ENCODE results near the gene ARHGEF39. TPM values are rescaled to one million over a fixed set of nuclear protein-coding genes. Genes with fewer than 3 reads are reported as not detected.
A peak's percentile ranks its signal among the peaks of the same experiment; 100 is the strongest.

ARHGEF39 gene
- total RNA-seq, 1 experiment from 2014 or later, result 15.3 TPM

DNA sequence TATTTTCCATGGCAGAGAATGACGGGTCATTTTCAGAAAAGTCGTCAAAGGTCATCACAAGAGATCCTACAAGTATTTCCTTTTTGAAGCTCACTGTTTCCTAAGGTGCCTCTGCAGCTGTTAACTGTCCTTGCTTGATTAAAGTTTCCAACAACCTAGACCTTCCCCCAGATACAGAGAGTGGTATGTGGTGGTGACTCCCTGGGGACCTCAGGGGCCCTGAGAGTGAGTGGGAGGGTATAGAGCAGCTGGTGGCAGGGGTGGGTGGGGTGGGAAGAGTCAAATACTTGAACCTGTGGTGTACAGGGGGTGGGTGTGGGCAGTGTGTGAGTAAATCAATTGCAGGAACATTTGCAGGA, 45.2 kb downstream of the ARHGEF39 start:
- Histone ChIP-seq H3K9me3 (ENCODE audit: low read length) (no peaks in the 10 kb centered on the region), H4K20me1 (ENCODE audit: insufficient read depth, low read depth, low read length) (no peaks in the 10 kb centered on the region), H3K4me2 (ENCODE audit: low read depth, low read length, poor library complexity, severe bottlenecking) (peak overlapping the region; percentile 57), H2AFZ (ENCODE audit: low read length) (peak overlapping the region; percentile 88), H3K4me1 (ENCODE audit: low read length) (peaks cover 33% of the 10 kb centered on the region), H3K79me2 (ENCODE audit: low read length) (no peaks in the 10 kb centered on the region), H3K9me2 (replicated peaks; ENCODE audit: insufficient read depth, low read length) (no peaks in the 10 kb centered on the region), H3K4me3 (ENCODE audit: low read length) (peak overlapping the region; percentile 41; the same call in 1 of the 2 replicates), H3K9ac (ENCODE audit: low read length) (peak overlapping the region; percentile 56), H3K36me3 (ENCODE audit: insufficient read depth, low read length) (no peaks in the 10 kb centered on the region), H3K27me3 (ENCODE audit: low read length) (no peaks in the 10 kb centered on the region; the same call in 1 of the 2 replicates), H3K27ac (ENCODE audit: low read length) (peak overlapping the region; percentile 49; the same call in 1 of the 2 replicates)
- DNase-seq, result no peak

DNA sequence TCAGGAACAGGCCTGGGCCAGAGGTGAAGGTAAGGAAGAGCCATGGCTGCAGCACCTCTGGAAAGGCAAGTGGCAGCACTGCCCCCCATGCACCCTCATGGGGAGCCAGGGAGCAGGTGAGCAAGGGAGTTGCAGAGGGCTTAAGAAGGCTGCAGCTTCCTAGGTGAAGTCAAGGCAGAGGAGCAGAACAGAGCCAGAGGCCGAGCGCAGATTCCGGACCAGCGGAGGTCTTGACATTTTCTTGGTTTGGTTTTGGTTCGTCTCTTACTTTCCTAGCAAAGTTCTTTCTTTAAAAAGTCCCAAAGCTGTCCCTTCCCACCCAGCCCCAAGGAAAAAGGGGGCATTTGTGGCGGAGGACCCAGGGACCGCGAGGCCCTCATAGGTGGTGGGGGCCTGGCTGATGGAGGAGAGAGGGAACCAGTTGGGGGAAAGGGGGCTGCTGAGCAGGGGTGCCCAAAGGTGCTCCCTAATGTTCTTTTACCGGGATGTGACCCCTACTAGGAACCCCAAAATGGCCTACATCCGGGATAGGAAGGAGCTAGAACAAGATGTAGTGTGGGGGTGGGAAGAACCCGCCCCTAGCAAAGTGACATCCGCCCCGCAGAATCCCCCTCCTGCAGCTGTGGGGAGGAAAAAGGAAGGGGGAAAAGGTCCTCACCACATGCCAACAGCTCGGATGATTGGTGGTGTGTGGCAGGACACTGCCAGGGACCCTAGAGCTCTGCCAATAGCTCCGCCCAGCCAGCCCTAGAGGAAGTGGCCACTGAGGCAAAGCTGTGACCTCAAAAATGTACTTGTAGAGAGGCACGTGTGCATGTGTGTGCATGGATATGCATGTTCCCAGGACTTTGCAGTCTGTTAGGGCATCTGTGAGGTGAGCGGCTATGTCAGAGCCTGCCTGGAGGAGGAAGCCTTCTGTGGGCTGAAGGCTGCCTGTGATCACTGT, 45.9 kb downstream of the ARHGEF39 start:
- H3K9me2 ChIP-seq (replicated peaks; ENCODE audit: insufficient read depth, low read length), result no peaks in the 10 kb centered on the region
- peak overlapping the region; percentile 41; the same call in 1 of the 2 replicates for H3K4me3 ChIP-seq (ENCODE audit: low read length)
- peak overlapping the region; percentile 88 for H2AFZ ChIP-seq (ENCODE audit: low read length)
- H3K4me1 ChIP-seq (ENCODE audit: low read length), result peaks cover 33% of the 10 kb centered on the region
- DNase-seq, result peak; percentile 61
- H4K20me1 ChIP-seq (ENCODE audit: insufficient read depth, low read depth, low read length), result no peaks in the 10 kb centered on the region
- H3K9me3 ChIP-seq (ENCODE audit: low read length), result no peaks in the 10 kb centered on the region
- no peaks in the 10 kb centered on the region for H3K36me3 ChIP-seq (ENCODE audit: insufficient read depth, low read length)
- H3K9ac ChIP-seq (ENCODE audit: low read length), result peak overlapping the region; percentile 56
- H3K27me3 ChIP-seq (ENCODE audit: low read length), result no peaks in the 10 kb centered on the region; the same call in 1 of the 2 replicates
- peak overlapping the region; percentile 57 for H3K4me2 ChIP-seq (ENCODE audit: low read depth, low read length, poor library complexity, severe bottlenecking)
- H3K79me2 ChIP-seq (ENCODE audit: low read length), result no peaks in the 10 kb centered on the region
- peak overlapping the region; percentile 49 for H3K27ac ChIP-seq (ENCODE audit: low read length)

DNA sequence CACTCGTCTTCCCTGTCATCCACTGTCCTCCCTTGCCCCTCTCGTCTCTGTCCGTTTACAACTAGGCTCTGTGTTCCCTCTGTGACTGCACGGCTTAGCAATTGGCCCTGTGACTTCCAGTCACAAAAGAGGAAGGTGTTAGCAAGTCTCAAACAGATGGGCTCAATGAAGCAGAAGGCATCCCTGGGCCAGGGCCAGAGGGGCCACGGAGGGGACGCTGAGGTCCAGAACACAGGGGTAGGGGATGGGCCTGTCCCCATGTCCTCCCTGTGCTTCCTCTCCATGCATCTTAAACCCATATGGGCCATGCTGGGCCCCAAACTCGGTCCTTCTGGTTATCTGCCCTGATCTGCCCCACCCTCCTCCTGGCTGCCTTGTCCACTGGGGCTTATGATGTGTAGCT, 46.7 kb downstream of the ARHGEF39 start, which contains the start of gene CD72:
TSS of gene CD72 (minus strand) at position 89 of the 403 bp plus-strand sequence. CDS start 110 bp downstream, outside the sequence.
- Histone ChIP-seq H3K79me2 (ENCODE audit: low read length) (no peaks in the 10 kb centered on the region), H3K36me3 (ENCODE audit: insufficient read depth, low read length) (no peaks in the 10 kb centered on the region), H3K9me2 (replicated peaks; ENCODE audit: insufficient read depth, low read length) (no peaks in the 10 kb centered on the region), H3K4me3 (ENCODE audit: low read length) (peak within 1 kb of the TSS; percentile 37; the same call in 1 of the 2 replicates), H4K20me1 (ENCODE audit: insufficient read depth, low read depth, low read length) (no peaks in the 10 kb centered on the region), H2AFZ (ENCODE audit: low read length) (peak within 1 kb of the TSS; percentile 88), H3K27ac (ENCODE audit: low read length) (peak within 1 kb of the TSS; percentile 49), H3K27me3 (ENCODE audit: low read length) (no peaks in the 10 kb centered on the region; the same call in 1 of the 2 replicates), H3K9me3 (ENCODE audit: low read length) (no peaks in the 10 kb centered on the region), H3K4me2 (ENCODE audit: low read depth, low read length, poor library complexity, severe bottlenecking) (peak within 1 kb of the TSS; percentile 57), H3K9ac (ENCODE audit: low read length) (peak within 1 kb of the TSS; percentile 56), H3K4me1 (ENCODE audit: low read length) (peaks cover 33% of the 10 kb centered on the region)
- peak; percentile 72 for DNase-seq

DNA sequence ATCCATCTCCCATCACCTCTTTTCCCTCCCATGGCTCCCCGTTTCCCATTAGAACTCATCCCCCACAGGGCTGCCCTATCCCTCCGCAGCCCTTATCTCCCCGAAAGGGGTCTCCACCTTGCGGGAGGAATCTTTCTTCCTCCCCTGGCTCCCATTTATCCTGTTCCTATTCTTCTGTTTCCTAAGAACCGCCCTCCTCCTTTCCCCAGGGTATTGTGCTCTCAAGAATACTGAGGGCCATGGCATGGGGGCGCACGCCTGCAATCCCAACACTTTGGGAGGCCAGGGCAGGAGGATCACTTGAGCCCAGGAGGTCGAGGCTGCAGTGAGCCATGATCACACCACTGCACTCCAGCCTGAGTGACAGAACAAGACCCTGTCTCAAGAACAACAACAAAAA, 47.4 kb downstream of the ARHGEF39 start:
- H4K20me1 ChIP-seq (ENCODE audit: insufficient read depth, low read depth, low read length), result no peaks in the 10 kb centered on the region
- no peak for DNase-seq
- peak overlapping the region; percentile 49 for H3K9ac ChIP-seq (ENCODE audit: low read length)
- no peaks in the 10 kb centered on the region for H3K36me3 ChIP-seq (ENCODE audit: insufficient read depth, low read length)
- no peaks in the 10 kb centered on the region for H3K9me3 ChIP-seq (ENCODE audit: low read length)
- H3K4me3 ChIP-seq (ENCODE audit: low read length), result peak overlapping the region; percentile 23; the same call in 1 of the 2 replicates
- no peaks in the 10 kb centered on the region for H3K79me2 ChIP-seq (ENCODE audit: low read length)
- 0 out of 2 replicates have a peak overlapping the region, but pooled peaks have one; percentile 18 for H2AFZ ChIP-seq (ENCODE audit: low read length)
- no peak overlapping the region for H3K27ac ChIP-seq (ENCODE audit: low read length)
- H3K4me1 ChIP-seq (ENCODE audit: low read length), result peaks cover 33% of the 10 kb centered on the region
- no peaks in the 10 kb centered on the region for H3K9me2 ChIP-seq (replicated peaks; ENCODE audit: insufficient read depth, low read length)
- no peaks in the 10 kb centered on the region; the same call in 1 of the 2 replicates for H3K27me3 ChIP-seq (ENCODE audit: low read length)
- H3K4me2 ChIP-seq (ENCODE audit: low read depth, low read length, poor library complexity, severe bottlenecking), result peak overlapping the region; percentile 27

DNA sequence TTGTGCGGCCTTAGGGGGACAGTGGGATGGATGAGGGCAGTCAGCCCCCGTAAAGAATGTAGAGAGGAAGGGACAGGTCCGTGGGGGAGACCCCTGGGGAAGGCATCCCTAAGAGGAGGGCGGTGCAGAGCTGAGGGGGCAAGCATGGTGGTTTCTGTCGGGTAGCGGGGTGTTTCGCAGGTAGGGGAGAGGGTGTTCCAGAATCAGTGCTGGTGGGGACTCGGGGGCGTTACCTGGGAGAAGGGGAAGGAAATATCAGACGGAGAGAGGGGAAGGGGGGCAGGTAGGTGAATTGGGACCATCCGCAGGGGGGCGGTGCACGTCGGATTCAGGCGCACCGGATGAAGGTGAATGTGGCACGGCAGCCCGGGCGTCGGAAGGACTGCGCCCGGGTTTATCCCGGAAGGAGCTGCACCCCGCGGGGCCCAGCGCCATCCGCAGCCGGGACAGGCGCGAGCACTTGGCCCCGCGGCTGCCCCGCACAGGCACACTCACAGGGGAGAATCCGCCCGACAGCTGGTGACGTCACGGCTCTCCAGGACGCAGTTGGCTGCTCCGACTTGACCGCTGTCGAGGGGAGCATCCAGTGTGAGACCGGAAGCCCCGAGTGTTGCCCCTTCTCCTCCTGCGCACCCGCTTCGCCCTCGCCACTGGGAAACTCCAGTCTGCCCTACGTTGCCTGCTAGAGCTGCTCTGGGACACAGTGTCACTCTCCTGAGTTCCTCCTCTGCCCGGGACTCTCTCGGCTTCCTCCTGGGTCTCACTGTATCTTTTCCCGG, 48.1 kb downstream of the ARHGEF39 start:
- Histone ChIP-seq H2AFZ (ENCODE audit: low read length) (peak overlapping the region; percentile 18; the same call in 1 of the 2 replicates), H3K9me3 (ENCODE audit: low read length) (no peaks in the 10 kb centered on the region), H3K9ac (ENCODE audit: low read length) (peak overlapping the region; percentile 34), H3K4me1 (ENCODE audit: low read length) (peaks cover 33% of the 10 kb centered on the region), H3K36me3 (ENCODE audit: insufficient read depth, low read length) (no peaks in the 10 kb centered on the region), H3K79me2 (ENCODE audit: low read length) (no peaks in the 10 kb centered on the region), H3K4me2 (ENCODE audit: low read depth, low read length, poor library complexity, severe bottlenecking) (peak overlapping the region; percentile 27), H4K20me1 (ENCODE audit: insufficient read depth, low read depth, low read length) (no peaks in the 10 kb centered on the region), H3K4me3 (ENCODE audit: low read length) (peak overlapping the region; percentile 23; the same call in 1 of the 2 replicates), H3K27ac (ENCODE audit: low read length) (no peak overlapping the region), H3K9me2 (replicated peaks; ENCODE audit: insufficient read depth, low read length) (no peaks in the 10 kb centered on the region), H3K27me3 (ENCODE audit: low read length) (no peaks in the 10 kb centered on the region; the same call in 1 of the 2 replicates)
- no peak for DNase-seq

DNA sequence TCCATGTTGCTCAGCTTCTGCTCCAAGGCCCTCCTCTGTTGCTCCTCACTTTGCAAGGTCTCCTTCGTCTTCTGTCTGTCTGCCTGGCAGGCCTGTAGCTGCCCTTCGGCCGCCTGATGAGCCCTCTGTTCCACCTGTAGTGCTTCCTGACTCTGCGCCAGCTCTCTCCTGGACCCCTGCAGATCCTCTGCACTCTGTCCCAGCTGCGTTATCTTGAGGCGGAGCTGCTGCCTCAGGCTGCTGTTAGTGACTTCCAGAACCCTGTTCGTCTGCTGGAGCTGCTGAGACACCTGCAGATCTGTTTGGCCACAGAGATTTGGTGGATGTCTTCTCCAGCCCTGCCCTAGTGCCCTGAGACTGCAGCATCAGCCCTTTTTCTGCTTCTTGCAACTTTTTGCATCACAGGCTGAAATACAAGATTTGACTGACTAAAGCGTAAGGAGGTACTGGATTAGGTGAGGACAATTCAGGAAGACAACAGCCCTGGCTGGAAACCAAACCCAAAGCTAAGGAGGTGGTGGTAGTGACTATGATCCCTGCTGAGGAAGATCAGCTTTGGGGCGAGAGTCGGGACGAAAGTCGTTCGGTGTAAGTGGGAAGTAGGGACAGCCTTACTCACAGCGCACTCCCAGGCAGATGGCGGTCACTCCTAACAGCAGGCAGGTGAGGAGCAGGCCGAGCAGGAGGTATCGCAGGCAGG, 48.9 kb downstream of the ARHGEF39 start:
- Histone ChIP-seq H2AFZ (ENCODE audit: low read length) (no peak overlapping the region), H4K20me1 (ENCODE audit: insufficient read depth, low read depth, low read length) (no peaks in the 10 kb centered on the region), H3K36me3 (ENCODE audit: insufficient read depth, low read length) (no peaks in the 10 kb centered on the region), H3K9me3 (ENCODE audit: low read length) (no peaks in the 10 kb centered on the region), H3K27me3 (ENCODE audit: low read length) (no peaks in the 10 kb centered on the region; the same call in 1 of the 2 replicates), H3K79me2 (ENCODE audit: low read length) (no peaks in the 10 kb centered on the region), H3K4me2 (ENCODE audit: low read depth, low read length, poor library complexity, severe bottlenecking) (no peak overlapping the region), H3K9ac (ENCODE audit: low read length) (no peak overlapping the region), H3K4me3 (ENCODE audit: low read length) (no peak overlapping the region), H3K27ac (ENCODE audit: low read length) (no peak overlapping the region), H3K9me2 (replicated peaks; ENCODE audit: insufficient read depth, low read length) (no peaks in the 10 kb centered on the region), H3K4me1 (ENCODE audit: low read length) (peaks cover 33% of the 10 kb centered on the region)
- no peak for DNase-seq

DNA sequence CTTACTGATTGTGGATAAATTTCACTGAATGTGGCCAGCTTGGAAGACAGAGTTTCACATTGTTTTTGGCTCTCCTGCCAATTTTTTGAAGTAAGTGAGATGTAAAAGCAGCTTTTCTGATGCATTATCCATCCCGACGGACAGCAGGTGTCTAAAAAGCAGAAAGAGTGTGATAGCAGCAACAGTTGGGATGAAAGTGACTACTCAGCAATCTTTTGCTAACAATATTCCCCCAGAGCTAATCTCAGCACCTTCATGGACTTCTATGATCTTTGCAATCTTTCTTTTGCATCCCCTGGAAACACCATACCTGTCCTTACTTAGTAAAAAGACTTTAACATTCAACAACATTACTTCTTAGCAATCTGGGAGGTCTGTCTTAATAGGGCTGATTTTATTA, 52.2 kb downstream of the ARHGEF39 start:
- no peaks in the 10 kb centered on the region for H3K9me2 ChIP-seq (replicated peaks; ENCODE audit: insufficient read depth, low read length)
- no peaks in the 10 kb centered on the region for H3K9me3 ChIP-seq (ENCODE audit: low read length)
- H2AFZ ChIP-seq (ENCODE audit: low read length), result no peak overlapping the region
- H3K9ac ChIP-seq (ENCODE audit: low read length), result no peak overlapping the region
- no peaks in the 10 kb centered on the region for H4K20me1 ChIP-seq (ENCODE audit: insufficient read depth, low read depth, low read length)
- H3K27me3 ChIP-seq (ENCODE audit: low read length), result no peaks in the 10 kb centered on the region; the same call in 1 of the 2 replicates
- H3K36me3 ChIP-seq (ENCODE audit: insufficient read depth, low read length), result no peaks in the 10 kb centered on the region
- H3K79me2 ChIP-seq (ENCODE audit: low read length), result no peaks in the 10 kb centered on the region
- DNase-seq, result no peak
- no peak overlapping the region for H3K4me2 ChIP-seq (ENCODE audit: low read depth, low read length, poor library complexity, severe bottlenecking)
- H3K27ac ChIP-seq (ENCODE audit: low read length), result no peak overlapping the region
- peaks cover 11% of the 10 kb centered on the region for H3K4me1 ChIP-seq (ENCODE audit: low read length)
- H3K4me3 ChIP-seq (ENCODE audit: low read length), result no peak overlapping the region

Data from Karpas-422 (cell line).